Body of pancreas (tissue), 4 donors: ENCODE measurements around the gene WDR1.

Experiments
- POLR2A ChIP-seq, 3 donors: fragments of 450-650 bp; IDR thresholded peaks; one replicate each; pipeline ENCODE4 v1.6.1; 2016; ENCODE audit warnings: antibody characterized with exemption in 3 of 3, mild to moderate bottlenecking in 2 of 3
- TF ChIP-seq, protein P1 (sequence below), 7 experiments: fragments of 450-650 bp in 4 of 7; fragments of 200-600 bp in 3 of 7; sonication (generic) in 3 of 7; IDR thresholded peaks; one replicate each; pipeline ENCODE4 v1.5.1; 2016 to 2019; ENCODE audit warnings: antibody characterized with exemption in 7 of 7

GRCh38 chr4:10035130-10035529 is 81.5 kb downstream of the WDR1 start:
- TF ChIP-seq, protein P1, sequence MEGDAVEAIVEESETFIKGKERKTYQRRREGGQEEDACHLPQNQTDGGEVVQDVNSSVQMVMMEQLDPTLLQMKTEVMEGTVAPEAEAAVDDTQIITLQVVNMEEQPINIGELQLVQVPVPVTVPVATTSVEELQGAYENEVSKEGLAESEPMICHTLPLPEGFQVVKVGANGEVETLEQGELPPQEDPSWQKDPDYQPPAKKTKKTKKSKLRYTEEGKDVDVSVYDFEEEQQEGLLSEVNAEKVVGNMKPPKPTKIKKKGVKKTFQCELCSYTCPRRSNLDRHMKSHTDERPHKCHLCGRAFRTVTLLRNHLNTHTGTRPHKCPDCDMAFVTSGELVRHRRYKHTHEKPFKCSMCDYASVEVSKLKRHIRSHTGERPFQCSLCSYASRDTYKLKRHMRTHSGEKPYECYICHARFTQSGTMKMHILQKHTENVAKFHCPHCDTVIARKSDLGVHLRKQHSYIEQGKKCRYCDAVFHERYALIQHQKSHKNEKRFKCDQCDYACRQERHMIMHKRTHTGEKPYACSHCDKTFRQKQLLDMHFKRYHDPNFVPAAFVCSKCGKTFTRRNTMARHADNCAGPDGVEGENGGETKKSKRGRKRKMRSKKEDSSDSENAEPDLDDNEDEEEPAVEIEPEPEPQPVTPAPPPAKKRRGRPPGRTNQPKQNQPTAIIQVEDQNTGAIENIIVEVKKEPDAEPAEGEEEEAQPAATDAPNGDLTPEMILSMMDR (IDR thresholded peaks at IDR 0.05), result no peak
- no peak for TF ChIP-seq POLR2A (IDR thresholded peaks at IDR 0.05)
